ENCODE measurements around the gene SHKBP1. TPM values are rescaled to one million over a fixed set of nuclear protein-coding genes. Genes with fewer than 3 reads are reported as not detected.

SHKBP1 gene
- total and polyA plus RNA-seq, 2 of the 13 experiments (the other 11 are each of a cell fraction or from before 2014, with no cell fraction given) = 16.2 to 17.4 TPM

DNA sequence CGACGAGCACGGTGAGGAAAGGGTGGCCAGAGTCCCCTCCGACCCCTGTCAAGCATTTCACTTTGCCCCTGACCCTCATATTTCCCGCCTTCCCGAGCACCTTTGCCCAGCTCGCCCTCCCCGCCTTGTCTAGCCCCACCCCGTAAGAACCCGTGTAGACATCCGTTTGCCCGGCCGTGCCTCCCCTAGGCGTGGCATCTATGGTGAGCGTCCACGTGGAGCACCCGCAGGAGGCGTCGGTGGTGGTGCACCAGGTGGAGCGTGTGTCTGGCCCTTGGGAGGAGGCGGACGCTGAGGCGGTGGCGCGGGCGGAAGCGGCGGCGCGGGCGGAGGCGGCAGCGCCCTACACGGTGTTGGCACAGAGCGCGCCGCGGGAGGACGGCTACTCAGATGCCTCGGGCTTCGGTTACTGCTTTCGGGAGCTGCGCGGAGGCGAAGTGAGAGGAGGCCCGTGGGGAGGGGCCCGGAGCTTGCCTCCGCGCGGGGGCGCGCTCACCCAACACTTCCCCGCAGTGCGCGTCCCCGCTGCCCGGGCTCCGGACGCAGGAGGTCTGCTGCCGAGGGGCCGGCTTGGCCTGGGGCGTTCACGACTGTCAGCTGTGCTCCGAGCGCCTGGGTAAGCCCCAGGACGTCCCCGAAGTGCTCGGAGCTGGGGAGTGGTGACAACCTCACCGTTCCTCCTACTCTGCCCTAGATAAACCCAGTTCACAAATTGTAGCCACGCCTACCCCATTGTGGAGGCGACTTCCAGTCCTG, 28.7 kb downstream of the SHKBP1 start (continued):
- TF ChIP-seq, protein P1, sequence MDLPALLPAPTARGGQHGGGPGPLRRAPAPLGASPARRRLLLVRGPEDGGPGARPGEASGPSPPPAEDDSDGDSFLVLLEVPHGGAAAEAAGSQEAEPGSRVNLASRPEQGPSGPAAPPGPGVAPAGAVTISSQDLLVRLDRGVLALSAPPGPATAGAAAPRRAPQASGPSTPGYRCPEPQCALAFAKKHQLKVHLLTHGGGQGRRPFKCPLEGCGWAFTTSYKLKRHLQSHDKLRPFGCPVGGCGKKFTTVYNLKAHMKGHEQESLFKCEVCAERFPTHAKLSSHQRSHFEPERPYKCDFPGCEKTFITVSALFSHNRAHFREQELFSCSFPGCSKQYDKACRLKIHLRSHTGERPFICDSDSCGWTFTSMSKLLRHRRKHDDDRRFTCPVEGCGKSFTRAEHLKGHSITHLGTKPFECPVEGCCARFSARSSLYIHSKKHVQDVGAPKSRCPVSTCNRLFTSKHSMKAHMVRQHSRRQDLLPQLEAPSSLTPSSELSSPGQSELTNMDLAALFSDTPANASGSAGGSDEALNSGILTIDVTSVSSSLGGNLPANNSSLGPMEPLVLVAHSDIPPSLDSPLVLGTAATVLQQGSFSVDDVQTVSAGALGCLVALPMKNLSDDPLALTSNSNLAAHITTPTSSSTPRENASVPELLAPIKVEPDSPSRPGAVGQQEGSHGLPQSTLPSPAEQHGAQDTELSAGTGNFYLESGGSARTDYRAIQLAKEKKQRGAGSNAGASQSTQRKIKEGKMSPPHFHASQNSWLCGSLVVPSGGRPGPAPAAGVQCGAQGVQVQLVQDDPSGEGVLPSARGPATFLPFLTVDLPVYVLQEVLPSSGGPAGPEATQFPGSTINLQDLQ (CRISPR knock-in tag; IDR thresholded peaks at IDR 0.05) = 0 out of 2 replicates have a peak, but pooled peaks have one; percentile 26
- TF ChIP-seq, protein P2, sequence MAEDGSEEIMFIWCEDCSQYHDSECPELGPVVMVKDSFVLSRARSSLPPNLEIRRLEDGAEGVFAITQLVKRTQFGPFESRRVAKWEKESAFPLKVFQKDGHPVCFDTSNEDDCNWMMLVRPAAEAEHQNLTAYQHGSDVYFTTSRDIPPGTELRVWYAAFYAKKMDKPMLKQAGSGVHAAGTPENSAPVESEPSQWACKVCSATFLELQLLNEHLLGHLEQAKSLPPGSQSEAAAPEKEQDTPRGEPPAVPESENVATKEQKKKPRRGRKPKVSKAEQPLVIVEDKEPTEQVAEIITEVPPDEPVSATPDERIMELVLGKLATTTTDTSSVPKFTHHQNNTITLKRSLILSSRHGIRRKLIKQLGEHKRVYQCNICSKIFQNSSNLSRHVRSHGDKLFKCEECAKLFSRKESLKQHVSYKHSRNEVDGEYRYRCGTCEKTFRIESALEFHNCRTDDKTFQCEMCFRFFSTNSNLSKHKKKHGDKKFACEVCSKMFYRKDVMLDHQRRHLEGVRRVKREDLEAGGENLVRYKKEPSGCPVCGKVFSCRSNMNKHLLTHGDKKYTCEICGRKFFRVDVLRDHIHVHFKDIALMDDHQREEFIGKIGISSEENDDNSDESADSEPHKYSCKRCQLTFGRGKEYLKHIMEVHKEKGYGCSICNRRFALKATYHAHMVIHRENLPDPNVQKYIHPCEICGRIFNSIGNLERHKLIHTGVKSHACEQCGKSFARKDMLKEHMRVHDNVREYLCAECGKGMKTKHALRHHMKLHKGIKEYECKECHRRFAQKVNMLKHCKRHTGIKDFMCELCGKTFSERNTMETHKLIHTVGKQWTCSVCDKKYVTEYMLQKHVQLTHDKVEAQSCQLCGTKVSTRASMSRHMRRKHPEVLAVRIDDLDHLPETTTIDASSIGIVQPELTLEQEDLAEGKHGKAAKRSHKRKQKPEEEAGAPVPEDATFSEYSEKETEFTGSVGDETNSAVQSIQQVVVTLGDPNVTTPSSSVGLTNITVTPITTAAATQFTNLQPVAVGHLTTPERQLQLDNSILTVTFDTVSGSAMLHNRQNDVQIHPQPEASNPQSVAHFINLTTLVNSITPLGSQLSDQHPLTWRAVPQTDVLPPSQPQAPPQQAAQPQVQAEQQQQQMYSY (CRISPR knock-in tag; IDR thresholded peaks at IDR 0.05) = no peak
- TF ChIP-seq MTA3 (CRISPR knock-in tag; IDR thresholded peaks at IDR 0.05) = no peak
- TF ChIP-seq, protein P3, sequence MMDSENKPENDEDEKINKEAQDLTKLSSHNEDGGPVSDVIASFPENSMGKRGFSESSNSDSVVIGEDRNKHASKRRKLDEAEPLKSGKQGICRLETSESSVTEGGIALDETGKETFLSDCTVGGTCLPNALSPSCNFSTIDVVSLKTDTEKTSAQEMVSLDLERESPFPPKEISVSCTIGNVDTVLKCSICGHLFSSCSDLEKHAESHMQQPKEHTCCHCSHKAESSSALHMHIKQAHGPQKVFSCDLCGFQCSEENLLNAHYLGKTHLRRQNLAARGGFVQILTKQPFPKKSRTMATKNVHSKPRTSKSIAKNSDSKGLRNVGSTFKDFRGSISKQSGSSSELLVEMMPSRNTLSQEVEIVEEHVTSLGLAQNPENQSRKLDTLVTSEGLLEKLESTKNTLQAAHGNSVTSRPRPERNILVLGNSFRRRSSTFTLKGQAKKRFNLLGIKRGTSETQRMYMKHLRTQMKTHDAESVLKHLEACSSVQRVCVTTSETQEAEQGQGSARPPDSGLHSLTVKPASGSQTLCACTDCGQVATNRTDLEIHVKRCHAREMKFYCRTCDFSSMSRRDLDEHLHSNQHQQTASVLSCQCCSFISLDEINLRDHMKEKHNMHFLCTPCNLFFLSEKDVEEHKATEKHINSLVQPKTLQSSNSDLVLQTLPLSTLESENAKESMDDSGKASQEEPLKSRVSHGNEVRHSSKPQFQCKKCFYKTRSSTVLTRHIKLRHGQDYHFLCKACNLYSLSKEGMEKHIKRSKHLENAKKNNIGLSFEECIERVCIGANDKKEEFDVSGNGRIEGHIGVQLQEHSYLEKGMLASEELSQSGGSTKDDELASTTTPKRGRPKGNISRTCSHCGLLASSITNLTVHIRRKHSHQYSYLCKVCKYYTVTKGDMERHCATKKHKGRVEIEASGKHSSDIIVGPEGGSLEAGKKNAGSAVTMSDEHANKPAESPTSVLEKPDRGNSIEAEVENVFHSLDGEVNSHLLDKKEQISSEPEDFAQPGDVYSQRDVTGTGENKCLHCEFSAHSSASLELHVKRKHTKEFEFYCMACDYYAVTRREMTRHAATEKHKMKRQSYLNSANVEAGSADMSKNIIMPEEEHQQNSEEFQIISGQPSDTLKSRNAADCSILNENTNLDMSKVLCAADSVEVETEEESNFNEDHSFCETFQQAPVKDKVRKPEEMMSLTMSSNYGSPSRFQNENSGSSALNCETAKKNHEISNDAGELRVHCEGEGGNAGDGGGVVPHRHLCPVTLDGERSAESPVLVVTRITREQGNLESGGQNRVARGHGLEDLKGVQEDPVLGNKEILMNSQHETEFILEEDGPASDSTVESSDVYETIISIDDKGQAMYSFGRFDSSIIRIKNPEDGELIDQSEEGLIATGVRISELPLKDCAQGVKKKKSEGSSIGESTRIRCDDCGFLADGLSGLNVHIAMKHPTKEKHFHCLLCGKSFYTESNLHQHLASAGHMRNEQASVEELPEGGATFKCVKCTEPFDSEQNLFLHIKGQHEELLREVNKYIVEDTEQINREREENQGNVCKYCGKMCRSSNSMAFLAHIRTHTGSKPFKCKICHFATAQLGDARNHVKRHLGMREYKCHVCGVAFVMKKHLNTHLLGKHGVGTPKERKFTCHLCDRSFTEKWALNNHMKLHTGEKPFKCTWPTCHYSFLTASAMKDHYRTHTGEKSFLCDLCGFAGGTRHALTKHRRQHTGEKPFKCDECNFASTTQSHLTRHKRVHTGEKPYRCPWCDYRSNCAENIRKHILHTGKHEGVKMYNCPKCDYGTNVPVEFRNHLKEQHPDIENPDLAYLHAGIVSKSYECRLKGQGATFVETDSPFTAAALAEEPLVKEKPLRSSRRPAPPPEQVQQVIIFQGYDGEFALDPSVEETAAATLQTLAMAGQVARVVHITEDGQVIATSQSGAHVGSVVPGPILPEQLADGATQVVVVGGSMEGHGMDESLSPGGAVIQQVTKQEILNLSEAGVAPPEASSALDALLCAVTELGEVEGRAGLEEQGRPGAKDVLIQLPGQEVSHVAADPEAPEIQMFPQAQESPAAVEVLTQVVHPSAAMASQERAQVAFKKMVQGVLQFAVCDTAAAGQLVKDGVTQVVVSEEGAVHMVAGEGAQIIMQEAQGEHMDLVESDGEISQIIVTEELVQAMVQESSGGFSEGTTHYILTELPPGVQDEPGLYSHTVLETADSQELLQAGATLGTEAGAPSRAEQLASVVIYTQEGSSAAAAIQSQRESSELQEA (CRISPR knock-in tag; IDR thresholded peaks at IDR 0.05; ENCODE audit: not compliant biosample characterization) = peak; percentile 19
- no peak for TF ChIP-seq ZNF3 (CRISPR knock-in tag; IDR thresholded peaks at IDR 0.05)
- peak; percentile 72; the same call in 1 of the 2 replicates for TF ChIP-seq ZNF724P (CRISPR knock-in tag; IDR thresholded peaks at IDR 0.05; ENCODE audit: borderline replicate concordance)
- 0 out of 2 replicates have a peak, but pooled peaks have one; percentile 5 for TF ChIP-seq ZNF772 (CRISPR knock-in tag; IDR thresholded peaks at IDR 0.05)
- TF ChIP-seq KMT2B (CRISPR knock-in tag; IDR thresholded peaks at IDR 0.05) = no peak
- 0 out of 2 replicates have a peak, but pooled peaks have one; percentile 2 for TF ChIP-seq PCBP1 (IDR thresholded peaks at IDR 0.05; ENCODE audit: borderline replicate concordance, low read depth, low read length)
- TF ChIP-seq RARA (CRISPR knock-in tag; IDR thresholded peaks at IDR 0.05) = no peak
- TF ChIP-seq ZNF121 (CRISPR knock-in tag; IDR thresholded peaks at IDR 0.05) = no peak
- TF ChIP-seq ZNF644 (CRISPR knock-in tag; IDR thresholded peaks at IDR 0.05; ENCODE audit: low read depth) = no peak
- no peak for TF ChIP-seq RELA (CRISPR knock-in tag; IDR thresholded peaks at IDR 0.05)
- no peak for TF ChIP-seq HCFC1 (IDR thresholded peaks at IDR 0.05; ENCODE audit: low read depth, low read length)
- no peak for TF ChIP-seq ZBTB3 (CRISPR knock-in tag; IDR thresholded peaks at IDR 0.05; ENCODE audit: borderline replicate concordance, low read depth)
